Fibroblast of lung (primary cell): Measurements from ENCODE around the gene SLC39A10.

Experiments
- EZH2 ChIP-seq: IDR thresholded peaks from 2 replicates; pipeline ENCODE4 v1.5.1; 2012; ENCODE audit warnings: low read length, control low read depth, mild to moderate bottlenecking; ENCODE audit errors: missing control alignments
- TF ChIP-seq, protein P1 (sequence below), 2 donors: IDR thresholded peaks in 1 of 2; conservative IDR thresholded peaks in 1 of 2; 1 replicate in 1 of 2; 2 replicates in 1 of 2; pipeline ENCODE4 v1.5.1; 2011 to 2012; ENCODE audit warnings: low read length in 2 of 2, control low read depth in 1 of 2, inconsistent platforms in 1 of 2, low read depth in 1 of 2, mild to moderate bottlenecking in 1 of 2

GRCh38 chr2:195662138-195662537, 5.1 kb downstream of the SLC39A10 start:
- TF ChIP-seq, protein P1, sequence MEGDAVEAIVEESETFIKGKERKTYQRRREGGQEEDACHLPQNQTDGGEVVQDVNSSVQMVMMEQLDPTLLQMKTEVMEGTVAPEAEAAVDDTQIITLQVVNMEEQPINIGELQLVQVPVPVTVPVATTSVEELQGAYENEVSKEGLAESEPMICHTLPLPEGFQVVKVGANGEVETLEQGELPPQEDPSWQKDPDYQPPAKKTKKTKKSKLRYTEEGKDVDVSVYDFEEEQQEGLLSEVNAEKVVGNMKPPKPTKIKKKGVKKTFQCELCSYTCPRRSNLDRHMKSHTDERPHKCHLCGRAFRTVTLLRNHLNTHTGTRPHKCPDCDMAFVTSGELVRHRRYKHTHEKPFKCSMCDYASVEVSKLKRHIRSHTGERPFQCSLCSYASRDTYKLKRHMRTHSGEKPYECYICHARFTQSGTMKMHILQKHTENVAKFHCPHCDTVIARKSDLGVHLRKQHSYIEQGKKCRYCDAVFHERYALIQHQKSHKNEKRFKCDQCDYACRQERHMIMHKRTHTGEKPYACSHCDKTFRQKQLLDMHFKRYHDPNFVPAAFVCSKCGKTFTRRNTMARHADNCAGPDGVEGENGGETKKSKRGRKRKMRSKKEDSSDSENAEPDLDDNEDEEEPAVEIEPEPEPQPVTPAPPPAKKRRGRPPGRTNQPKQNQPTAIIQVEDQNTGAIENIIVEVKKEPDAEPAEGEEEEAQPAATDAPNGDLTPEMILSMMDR (conservative IDR thresholded peaks at IDR 0.05 in 1 of 2, IDR thresholded peaks at IDR 0.05 in 1 of 2; ENCODE audit: low read depth in 1 of 2, low read length in 2 of 2): no peak
- TF ChIP-seq EZH2: no peak
